HL-60/S4 treated with phorbol 12-myristate 13-acetate at 8.2 ng/mL for 4 days and 3 days (cell line): Measurements from ENCODE around the gene SEMA4C.

Experiments
- in situ Hi-C: fragments of 300-500 bp; cut with MboI; formaldehyde crosslinking; loops from 2 replicates; pipeline ENCODE4 v1.15.0; 2022; ENCODE audit warnings: low sequenced_read_pairs

SEMA4C gene

GRCh38 chr2:96824079-96824870 lies 45.6 kb downstream of the SEMA4C start:
- in situ Hi-C loops = no loop called here

- in situ Hi-C loops = no loop called here
These were observed 46.7 kb downstream of the SEMA4C start for GRCh38 chr2:96823198-96823597.

GRCh38 chr2:96822786-96823185 lies 47.1 kb downstream of the SEMA4C start:
- in situ Hi-C loops = no loop called here

- in situ Hi-C loops = no loop called here
These were observed 48.7 kb downstream of the SEMA4C start for GRCh38 chr2:96821113-96821675.

- in situ Hi-C loops = no loop called here
These were observed 49.9 kb downstream of the SEMA4C start for GRCh38 chr2:96819876-96820511.

GRCh38 chr2:96819128-96819875 lies 50.6 kb downstream of the SEMA4C start:
- in situ Hi-C loops = no loop called here

- in situ Hi-C loops = no loop called here
These were observed 52.0 kb downstream of the SEMA4C start for GRCh38 chr2:96817882-96818281.

GRCh38 chr2:96816836-96817702 lies 52.8 kb downstream of the SEMA4C start:
- in situ Hi-C loops = no loop called here

GRCh38 chr2:96816127-96816835 lies 53.6 kb downstream of the SEMA4C start, which contains the start of gene CNNM3:
Gene CNNM3, plus strand, starts transcription at chr2:96816268. Its CDS starts 10 bp downstream, at chr2:96816278.
- in situ Hi-C loops = no loop called here

- in situ Hi-C loops = no loop called here
These were observed 54.4 kb downstream of the SEMA4C start for GRCh38 chr2:96815326-96816126.

- in situ Hi-C loops = no loop called here
These were observed 56.2 kb downstream of the SEMA4C start for GRCh38 chr2:96813656-96814055.

GRCh38 chr2:96811917-96812316 lies 58.0 kb downstream of the SEMA4C start:
- in situ Hi-C loops = no loop called here

GRCh38 chr2:96810783-96811192 lies 59.1 kb downstream of the SEMA4C start:
- in situ Hi-C loops = no loop called here

- in situ Hi-C loops = no loop called here
These were observed 59.7 kb downstream of the SEMA4C start for GRCh38 chr2:96809951-96810782.
